Measurements from ENCODE around the gene FAM171A2.

The FAM171A2 gene

GRCh38 chr17:44314869-44315661 is 48.6 kb downstream of the FAM171A2 start:
- peak in 1 of 2 experiments; percentile 23 for DNase-seq (ENCODE audit: low read depth in 1 of 2, low spot score in 1 of 2)
- peak overlapping the region; percentile 27 for H3K4me3 ChIP-seq (replicated peaks; ENCODE audit: insufficient read depth, low read length)

GRCh38 chr17:44314524-44314868 is 49.2 kb downstream of the FAM171A2 start:
- Histone ChIP-seq H3K27ac (replicated peaks) (no peak overlapping the region), H3K27me3 (ENCODE audit: insufficient read depth, poor library complexity, severe bottlenecking) (peaks cover 29% of the 10 kb centered on the region), H3K4me3 (replicated peaks; ENCODE audit: insufficient read depth, low read length) (no peak overlapping the region)
- TF ChIP-seq REST (IDR thresholded peaks at IDR 0.05; ENCODE audit: insufficient replicate concordance, low read depth) = no peak
- TF ChIP-seq SPI1 (IDR thresholded peaks at IDR 0.05; ENCODE audit: borderline replicate concordance, low read depth) = no peak
- no peak for TF ChIP-seq GABPA (IDR thresholded peaks at IDR 0.05; ENCODE audit: low read depth)
- TF ChIP-seq CTCF (IDR thresholded peaks at IDR 0.05; ENCODE audit: insufficient read depth, low read length) = no peak
- no peak for TF ChIP-seq POLR2AphosphoS5 (IDR thresholded peaks at IDR 0.05; ENCODE audit: low read depth)
- no peak for DNase-seq (ENCODE audit: low read depth in 1 of 2, low spot score in 1 of 2)

More at GRCh38 chr17:44314869-44315661, 48.6 kb downstream of the FAM171A2 start:
- peaks cover 29% of the 10 kb centered on the region for H3K27me3 ChIP-seq (ENCODE audit: insufficient read depth, poor library complexity, severe bottlenecking)
- H3K27ac ChIP-seq (replicated peaks) = no peak overlapping the region
- TF ChIP-seq CTCF (IDR thresholded peaks at IDR 0.05; ENCODE audit: insufficient read depth, low read length) = no peak
- no peak for TF ChIP-seq REST (IDR thresholded peaks at IDR 0.05; ENCODE audit: insufficient replicate concordance, low read depth)
- no peak for TF ChIP-seq SPI1 (IDR thresholded peaks at IDR 0.05; ENCODE audit: borderline replicate concordance, low read depth)
- TF ChIP-seq POLR2AphosphoS5 (IDR thresholded peaks at IDR 0.05; ENCODE audit: low read depth) = no peak
- no peak for TF ChIP-seq GABPA (IDR thresholded peaks at IDR 0.05; ENCODE audit: low read depth)

- Histone ChIP-seq H3K27ac (replicated peaks) (no peak overlapping the region), H3K4me3 (replicated peaks; ENCODE audit: insufficient read depth, low read length) (no peak overlapping the region), H3K27me3 (ENCODE audit: insufficient read depth, poor library complexity, severe bottlenecking) (peaks cover 29% of the 10 kb centered on the region)
- no peak for TF ChIP-seq POLR2AphosphoS5 (IDR thresholded peaks at IDR 0.05; ENCODE audit: low read depth)
- no peak for TF ChIP-seq GABPA (IDR thresholded peaks at IDR 0.05; ENCODE audit: low read depth)
- no peak for TF ChIP-seq CTCF (IDR thresholded peaks at IDR 0.05; ENCODE audit: insufficient read depth, low read length)
- TF ChIP-seq SPI1 (IDR thresholded peaks at IDR 0.05; ENCODE audit: borderline replicate concordance, low read depth) = no peak
- TF ChIP-seq REST (IDR thresholded peaks at IDR 0.05; ENCODE audit: insufficient replicate concordance, low read depth) = no peak
- no peak for DNase-seq (ENCODE audit: low read depth in 1 of 2, low spot score in 1 of 2)
Observed at GRCh38 chr17:44314031-44314430, 49.6 kb downstream of the FAM171A2 start.
